ENCODE data around the gene AEBP1.

Gene AEBP1

DNA sequence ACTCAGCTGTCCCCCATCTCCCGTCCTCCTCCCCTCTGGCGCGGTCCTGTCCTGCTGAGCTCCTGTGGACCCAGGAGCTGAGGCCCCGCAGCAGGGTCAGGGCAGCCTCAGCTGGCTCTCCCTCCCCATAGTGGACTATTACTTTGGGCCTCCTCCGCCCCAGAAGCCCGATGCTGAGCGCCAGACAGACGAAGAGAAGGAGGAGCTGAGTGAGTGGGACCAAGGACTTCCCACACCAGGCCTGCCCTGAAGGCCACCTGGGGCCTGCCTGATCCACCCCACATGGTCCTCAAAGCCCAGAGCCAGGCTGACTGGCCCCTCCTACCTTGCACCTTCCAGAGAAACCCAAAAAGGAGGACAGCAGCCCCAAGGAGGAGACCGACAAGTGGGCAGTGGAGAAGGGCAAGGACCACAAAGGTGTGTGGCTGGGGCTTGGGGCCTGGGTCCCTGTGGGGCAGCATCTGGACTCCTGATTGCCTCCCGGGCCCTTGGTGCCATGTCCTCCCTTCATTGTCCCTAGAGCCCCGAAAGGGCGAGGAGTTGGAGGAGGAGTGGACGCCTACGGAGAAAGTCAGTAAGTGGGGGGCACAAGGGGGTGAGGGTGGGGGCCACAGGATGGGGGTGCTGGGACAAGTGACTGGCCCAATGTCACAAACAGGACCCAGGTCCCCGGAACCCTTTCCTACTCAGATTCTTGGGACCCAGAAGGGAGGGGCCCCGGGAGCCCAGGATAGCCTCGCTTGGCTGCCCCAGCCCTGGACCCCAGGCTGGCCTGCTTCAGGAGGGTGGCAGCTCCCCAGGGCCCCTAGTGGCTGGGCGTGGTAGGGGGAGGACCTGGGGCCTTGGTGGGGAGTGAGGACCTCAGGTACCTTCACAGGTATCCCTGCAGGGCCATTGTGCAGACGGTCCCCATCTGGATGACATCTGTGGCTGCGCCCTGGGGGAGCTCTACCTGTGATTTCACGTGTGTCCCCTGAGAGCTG lies 4.9 kb downstream of the AEBP1 start:
- TF ChIP-seq, protein P1, sequence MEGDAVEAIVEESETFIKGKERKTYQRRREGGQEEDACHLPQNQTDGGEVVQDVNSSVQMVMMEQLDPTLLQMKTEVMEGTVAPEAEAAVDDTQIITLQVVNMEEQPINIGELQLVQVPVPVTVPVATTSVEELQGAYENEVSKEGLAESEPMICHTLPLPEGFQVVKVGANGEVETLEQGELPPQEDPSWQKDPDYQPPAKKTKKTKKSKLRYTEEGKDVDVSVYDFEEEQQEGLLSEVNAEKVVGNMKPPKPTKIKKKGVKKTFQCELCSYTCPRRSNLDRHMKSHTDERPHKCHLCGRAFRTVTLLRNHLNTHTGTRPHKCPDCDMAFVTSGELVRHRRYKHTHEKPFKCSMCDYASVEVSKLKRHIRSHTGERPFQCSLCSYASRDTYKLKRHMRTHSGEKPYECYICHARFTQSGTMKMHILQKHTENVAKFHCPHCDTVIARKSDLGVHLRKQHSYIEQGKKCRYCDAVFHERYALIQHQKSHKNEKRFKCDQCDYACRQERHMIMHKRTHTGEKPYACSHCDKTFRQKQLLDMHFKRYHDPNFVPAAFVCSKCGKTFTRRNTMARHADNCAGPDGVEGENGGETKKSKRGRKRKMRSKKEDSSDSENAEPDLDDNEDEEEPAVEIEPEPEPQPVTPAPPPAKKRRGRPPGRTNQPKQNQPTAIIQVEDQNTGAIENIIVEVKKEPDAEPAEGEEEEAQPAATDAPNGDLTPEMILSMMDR (conservative IDR thresholded peaks at IDR 0.05; ENCODE audit: control insufficient read depth, insufficient read depth, low read depth, low read length) = no peak
- no peak overlapping the region for H3K4me3 ChIP-seq (ENCODE audit: control insufficient read depth, low read depth, low read length)
- no peak for DNase-seq (ENCODE audit: low read depth)

DNA sequence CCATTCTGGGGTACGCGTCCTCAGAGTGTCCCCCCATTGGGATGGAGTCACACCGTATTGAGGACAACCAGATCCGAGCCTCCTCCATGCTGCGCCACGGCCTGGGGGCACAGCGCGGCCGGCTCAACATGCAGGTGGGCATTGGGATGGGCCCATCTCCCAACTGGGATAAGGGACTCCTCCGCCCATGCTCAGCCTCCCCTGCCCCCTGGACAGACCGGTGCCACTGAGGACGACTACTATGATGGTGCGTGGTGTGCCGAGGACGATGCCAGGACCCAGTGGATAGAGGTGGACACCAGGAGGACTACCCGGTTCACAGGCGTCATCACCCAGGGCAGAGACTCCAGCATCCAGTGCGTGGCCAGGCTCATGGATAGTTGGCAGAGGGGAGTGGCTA lies 5.8 kb downstream of the AEBP1 start:
- no peak for DNase-seq (ENCODE audit: low read depth)
- TF ChIP-seq, protein P1 (conservative IDR thresholded peaks at IDR 0.05; ENCODE audit: control insufficient read depth, insufficient read depth, low read depth, low read length) = no peak

DNA sequence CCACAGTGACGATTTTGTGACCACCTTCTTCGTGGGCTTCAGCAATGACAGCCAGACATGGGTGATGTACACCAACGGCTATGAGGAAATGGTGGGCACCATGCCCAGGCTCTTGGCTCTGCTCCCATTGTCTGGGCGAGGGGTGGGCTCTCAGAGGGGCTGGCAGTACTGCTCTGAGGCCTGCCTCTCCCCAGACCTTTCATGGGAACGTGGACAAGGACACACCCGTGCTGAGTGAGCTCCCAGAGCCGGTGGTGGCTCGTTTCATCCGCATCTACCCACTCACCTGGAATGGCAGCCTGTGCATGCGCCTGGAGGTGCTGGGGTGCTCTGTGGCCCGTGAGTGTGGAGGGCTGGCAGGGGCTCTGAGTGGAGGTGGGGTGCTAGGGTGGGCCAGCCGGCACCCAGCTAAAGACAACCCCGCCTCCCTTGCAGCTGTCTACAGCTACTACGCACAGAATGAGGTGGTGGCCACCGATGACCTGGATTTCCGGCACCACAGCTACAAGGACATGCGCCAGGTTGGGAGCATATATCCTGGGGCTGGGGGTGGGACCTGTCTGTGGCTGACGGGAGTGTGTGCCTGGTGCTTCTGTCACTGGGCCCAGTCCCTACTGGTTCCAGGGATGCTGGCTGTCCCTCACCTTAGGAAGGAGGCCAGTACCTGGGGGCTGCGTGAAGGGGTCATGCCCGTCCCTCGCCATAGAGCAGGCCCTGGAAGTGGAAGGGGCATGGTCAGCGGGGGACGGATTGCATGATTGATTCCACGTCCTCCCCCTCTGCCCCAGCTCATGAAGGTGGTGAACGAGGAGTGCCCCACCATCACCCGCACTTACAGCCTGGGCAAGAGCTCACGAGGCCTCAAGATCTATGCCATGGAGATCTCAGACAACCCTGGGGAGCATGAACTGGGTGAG lies 6.8 kb downstream of the AEBP1 start:
- TF ChIP-seq, protein P1 (conservative IDR thresholded peaks at IDR 0.05; ENCODE audit: control insufficient read depth, insufficient read depth, low read depth, low read length) = no peak
- H3K4me3 ChIP-seq (ENCODE audit: control insufficient read depth, low read depth, low read length) = no peak overlapping the region
- DNase-seq (ENCODE audit: low read depth) = no peak

More for the DNA sequence above, 5.8 kb downstream of the AEBP1 start:
- no peak overlapping the region for H3K4me3 ChIP-seq (ENCODE audit: control insufficient read depth, low read depth, low read length)

DNA sequence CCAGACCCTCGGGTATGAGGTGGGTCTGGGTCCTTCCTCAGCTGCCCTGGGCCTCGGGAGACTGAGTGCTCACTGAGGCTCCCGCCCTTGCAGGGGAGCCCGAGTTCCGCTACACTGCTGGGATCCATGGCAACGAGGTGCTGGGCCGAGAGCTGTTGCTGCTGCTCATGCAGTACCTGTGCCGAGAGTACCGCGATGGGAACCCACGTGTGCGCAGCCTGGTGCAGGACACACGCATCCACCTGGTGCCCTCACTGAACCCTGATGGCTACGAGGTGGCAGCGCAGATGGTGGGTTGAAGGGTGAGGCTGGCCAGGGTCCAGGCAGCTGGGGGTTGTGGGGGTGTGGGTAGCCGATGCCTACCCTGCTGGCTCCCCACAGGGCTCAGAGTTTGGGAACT lies 7.6 kb downstream of the AEBP1 start:
- DNase-seq (ENCODE audit: low read depth) = no peak
- no peak overlapping the region for H3K4me3 ChIP-seq (ENCODE audit: control insufficient read depth, low read depth, low read length)
- TF ChIP-seq, protein P1 (conservative IDR thresholded peaks at IDR 0.05; ENCODE audit: control insufficient read depth, insufficient read depth, low read depth, low read length) = no peak

DNA sequence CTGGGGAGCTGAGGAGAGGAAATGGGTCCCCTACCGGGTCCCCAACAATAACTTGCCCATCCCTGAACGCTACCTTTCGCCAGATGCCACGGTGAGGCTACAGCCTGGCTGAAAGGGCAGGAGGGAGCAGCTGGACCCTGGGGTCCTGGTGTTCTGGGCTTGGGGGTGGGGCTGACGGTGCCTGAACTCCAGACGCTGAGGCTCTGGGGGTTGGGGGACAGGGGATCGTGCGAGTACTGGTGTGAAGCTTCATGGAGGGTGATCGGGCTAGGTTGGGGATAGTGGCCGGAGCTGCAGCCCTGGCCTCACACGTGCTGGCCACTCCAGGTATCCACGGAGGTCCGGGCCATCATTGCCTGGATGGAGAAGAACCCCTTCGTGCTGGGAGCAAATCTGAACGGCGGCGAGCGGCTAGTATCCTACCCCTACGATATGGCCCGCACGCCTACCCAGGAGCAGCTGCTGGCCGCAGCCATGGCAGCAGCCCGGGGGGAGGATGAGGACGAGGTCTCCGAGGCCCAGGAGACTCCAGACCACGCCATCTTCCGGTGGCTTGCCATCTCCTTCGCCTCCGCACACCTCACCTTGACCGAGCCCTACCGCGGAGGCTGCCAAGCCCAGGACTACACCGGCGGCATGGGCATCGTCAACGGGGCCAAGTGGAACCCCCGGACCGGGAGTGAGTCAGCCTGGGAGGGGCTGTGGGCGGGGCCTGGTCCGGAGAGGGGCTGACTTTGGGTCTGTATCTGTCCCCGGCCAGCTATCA lies 8.3 kb downstream of the AEBP1 start:
- no peak overlapping the region for H3K4me3 ChIP-seq (ENCODE audit: control insufficient read depth, low read depth, low read length)
- TF ChIP-seq, protein P1 (conservative IDR thresholded peaks at IDR 0.05; ENCODE audit: control insufficient read depth, insufficient read depth, low read depth, low read length) = no peak
- no peak for DNase-seq (ENCODE audit: low read depth)
